GM19328 (cell line): ENCODE results near the gene EXOC8.
"Not testable (repeated sequence)": the region's sequence is repeated elsewhere in the genome, so short reads cannot be mapped to it uniquely, and the experiment has no call there.

Experiments
- ATAC-seq: cut with Tn5 transposase; IDR thresholded peaks from one replicate; pipeline ENCODE4 v1.9.1; 2021; ENCODE audit warnings: mild to moderate bottlenecking, moderate library complexity; ENCODE audit not compliant: unreplicated experiment

EXOC8 gene

DNA sequence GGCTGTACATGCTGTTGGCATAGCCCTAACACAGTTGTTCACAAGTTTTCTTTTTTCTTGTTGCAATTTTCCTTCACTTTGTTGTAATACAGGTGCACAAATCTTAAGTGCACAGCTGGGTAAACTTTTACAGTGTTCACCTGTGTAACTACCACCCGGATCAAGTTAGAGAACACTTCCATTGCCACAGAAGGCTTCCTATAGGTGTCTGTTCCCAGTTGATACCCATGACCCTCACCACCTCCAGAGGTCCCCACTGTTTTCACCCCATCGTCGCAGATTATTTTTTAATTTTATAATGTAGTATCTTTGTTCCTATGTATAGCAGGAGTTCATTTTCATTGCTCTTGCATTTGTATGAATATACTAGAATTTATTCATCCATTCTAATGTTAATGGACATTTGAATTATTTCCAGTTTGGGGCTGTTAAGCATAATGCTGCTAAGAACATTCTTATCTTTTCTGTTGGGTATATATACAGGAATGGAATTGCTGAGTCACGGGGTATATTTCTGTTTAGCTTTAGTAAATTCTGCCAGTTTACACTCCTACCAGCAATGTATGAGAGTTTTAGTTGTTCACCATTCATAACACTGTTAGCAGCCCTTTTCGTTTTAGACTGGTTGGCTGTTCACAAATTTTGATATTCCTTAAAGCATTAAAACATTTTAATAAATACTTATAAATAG is 16.8 kb upstream of the EXOC8 start:
- ATAC-seq, result no peak

DNA sequence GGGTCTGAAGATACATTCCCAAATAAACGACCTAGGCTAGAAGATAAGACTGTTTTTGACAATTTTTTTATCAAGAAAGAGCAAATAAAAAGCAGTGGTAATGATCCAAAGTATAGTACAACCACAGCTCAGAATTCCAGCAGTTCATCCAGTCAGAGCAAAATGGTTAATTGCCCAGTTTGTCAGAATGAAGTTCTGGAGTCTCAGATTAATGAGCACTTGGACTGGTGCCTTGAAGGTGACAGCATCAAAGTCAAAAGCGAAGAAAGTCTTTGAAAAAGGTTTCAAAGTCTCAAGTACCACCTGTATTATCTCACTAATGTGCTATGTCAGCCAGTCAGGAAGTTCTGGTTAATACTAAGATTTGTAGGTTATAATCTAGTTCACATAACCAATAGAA is 15.4 kb upstream of the EXOC8 start:
- no peak for ATAC-seq

DNA sequence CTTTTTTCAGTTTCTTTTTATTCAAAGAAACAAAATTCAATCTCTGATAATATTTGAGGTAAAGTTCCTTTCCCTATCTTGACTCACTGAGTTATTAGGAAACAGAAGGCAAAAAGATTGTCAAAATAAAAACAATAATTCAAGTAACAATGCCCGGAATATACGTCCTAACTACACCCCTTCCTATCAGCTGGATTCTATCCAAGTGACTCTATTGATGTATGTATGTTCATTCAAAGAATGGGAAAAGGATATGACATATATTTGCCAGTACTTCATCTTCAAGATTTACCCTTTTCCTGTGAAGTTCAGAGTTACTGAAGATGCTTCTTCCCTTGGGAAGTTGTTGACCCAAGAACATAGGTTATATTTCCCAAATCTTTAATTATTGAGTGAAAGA is 14.2 kb upstream of the EXOC8 start:
- no peak for ATAC-seq

DNA sequence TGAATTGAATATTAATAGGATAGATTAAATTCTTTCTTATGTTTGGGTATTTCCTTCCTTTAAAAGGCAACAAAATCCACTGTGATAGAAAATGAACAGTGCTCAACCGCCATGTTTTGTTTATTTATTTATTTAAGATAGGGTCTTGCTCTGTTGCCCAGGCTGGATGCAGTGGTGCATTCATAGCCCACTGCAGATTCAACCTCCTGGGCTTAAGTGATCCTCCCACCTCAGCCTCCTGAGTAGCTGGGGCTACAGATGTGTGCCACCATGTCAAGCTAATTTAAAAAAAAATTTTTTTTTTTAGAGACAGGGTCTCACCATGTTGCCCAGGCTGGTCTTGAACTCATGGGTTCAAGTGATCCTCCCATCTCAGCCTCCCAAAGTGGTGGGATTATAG is 11.2 kb upstream of the EXOC8 start:
- not testable (repeated sequence) for ATAC-seq

DNA sequence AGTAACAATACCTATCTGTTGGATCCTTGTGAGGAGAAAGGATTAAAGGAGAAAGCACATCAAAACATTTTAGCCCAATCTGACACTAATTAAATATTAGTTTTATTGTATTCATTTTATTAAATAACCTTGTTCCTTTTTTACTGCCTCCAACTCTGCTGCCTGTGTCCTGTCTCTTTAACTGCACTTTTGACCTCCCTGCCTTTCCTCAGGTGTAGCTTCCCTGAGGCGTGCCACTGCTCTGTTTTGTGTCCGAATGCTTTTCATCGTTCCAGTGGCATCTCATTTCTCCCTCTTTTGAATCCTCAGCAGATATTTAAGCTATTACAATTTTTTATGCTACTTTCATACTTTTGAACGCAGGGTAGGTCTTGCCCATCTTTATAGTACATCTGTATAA is 10.8 kb upstream of the EXOC8 start:
- ATAC-seq, result no peak

DNA sequence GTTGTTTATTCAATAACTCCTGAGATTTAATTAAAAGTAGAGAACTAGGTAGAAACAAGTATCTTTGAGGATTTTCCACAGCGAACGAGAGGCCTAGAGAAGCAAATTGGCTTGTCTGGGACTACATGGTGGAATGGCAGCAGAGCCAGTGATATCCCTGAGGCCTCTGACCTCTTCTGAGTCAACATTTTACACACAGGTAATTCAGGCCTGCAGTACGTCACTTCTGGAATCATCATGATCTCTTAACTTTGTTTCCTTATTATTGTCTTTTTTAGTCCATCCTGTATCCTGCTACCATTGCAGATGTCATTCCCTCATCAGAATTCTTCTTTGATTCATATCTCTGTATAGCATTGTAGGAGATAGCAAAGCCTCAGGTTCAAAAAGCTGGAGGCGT is 10.3 kb upstream of the EXOC8 start:
- ATAC-seq, result no peak

DNA sequence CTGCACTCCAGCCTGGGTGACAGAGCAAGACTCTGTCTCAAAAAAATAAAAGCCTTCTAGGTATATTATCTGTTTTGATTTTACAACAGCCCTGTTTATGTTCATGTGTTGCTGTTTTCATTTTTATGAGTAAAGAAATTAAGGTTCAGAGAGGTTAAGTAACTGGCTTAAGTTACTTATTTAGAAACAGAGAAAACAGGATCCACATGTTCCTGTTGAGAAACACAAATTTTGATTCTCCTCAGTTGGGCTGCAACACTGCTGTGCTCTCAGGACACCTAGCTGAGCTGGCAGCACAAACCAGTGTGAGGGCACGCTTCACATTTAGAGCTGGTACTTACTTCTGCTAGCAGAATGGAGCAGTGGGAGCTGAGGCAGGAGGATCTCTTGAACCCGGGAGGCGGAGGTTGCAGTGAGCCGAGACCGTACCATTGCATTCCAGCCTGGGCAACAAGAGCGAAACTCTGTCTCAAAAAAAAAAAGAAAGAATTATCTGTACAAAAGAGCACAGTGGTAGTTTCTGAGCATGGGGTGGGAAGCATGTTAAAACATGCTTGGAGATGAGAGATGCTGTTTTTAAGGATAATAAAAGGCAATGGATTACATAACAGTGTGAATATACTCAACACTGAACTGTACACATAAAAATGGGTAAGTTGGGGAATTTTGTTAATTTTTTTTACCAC is 2.8 kb upstream of the EXOC8 start:
- no peak for ATAC-seq

DNA sequence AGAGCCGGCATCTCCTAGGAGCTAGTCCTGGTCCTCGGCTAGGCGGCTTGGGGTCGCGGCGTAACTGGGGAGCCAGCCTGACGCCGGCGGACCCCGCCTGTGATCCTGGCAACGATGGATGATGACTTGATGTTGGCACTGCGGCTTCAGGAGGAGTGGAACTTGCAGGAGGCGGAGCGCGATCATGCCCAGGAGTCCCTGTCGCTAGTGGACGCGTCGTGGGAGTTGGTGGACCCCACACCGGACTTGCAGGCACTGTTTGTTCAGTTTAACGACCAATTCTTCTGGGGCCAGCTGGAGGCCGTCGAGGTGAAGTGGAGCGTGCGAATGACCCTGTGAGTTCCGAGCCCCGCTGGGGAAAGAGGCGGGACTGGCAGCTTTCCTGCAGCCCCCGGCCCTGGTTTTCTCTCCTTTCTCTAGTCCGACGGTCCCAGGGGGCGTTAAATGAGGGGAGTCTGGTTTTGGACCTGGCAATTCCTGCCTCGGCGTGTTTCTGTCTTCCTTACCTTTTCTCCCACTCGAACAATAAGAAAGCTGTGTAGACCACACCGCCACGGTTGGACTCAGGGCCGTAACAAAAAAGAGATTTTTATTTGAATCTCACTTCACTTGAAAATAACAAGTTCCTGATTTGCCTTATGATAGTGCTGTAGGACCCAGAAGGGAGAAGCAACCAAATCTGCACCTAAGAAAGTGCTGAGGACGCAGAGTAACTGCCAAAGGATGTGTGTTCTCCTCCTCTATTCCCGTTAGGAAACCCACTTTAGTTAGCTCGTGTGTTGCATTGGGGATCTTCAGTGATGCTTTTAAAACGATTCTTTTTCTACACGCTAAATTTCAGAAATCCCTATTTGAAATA is 847 bp upstream of the EXOC8 start, which contains the start of gene SPRTN:
Gene SPRTN, plus strand, starts transcription at position 24 of the 859 bp plus-strand sequence. Its CDS starts 91 bp downstream, at position 115.
- ATAC-seq, result peak; percentile 4

DNA sequence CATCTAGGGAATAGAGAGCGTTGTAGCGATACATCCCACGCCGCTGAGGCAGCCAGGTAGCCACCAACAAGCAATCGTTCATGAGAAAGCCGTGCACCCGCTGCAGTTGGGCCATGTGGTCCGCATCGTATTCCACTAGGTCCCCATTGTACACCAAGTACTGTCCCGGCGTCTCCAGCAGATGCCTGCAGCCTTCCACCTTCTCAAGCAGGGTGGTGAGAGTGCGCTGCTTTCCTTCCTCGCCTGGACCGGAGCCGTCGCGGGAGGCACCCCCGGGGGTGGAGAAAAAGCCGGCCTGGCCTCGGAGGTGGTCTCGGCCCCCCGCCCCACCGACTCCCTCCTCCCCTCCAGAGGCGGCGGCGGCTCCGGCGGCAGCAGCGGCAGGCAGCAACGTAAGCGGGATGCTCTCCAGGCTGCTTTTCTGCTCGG is 595 bp downstream of the EXOC8 start:
- peak; percentile 0 for ATAC-seq

DNA sequence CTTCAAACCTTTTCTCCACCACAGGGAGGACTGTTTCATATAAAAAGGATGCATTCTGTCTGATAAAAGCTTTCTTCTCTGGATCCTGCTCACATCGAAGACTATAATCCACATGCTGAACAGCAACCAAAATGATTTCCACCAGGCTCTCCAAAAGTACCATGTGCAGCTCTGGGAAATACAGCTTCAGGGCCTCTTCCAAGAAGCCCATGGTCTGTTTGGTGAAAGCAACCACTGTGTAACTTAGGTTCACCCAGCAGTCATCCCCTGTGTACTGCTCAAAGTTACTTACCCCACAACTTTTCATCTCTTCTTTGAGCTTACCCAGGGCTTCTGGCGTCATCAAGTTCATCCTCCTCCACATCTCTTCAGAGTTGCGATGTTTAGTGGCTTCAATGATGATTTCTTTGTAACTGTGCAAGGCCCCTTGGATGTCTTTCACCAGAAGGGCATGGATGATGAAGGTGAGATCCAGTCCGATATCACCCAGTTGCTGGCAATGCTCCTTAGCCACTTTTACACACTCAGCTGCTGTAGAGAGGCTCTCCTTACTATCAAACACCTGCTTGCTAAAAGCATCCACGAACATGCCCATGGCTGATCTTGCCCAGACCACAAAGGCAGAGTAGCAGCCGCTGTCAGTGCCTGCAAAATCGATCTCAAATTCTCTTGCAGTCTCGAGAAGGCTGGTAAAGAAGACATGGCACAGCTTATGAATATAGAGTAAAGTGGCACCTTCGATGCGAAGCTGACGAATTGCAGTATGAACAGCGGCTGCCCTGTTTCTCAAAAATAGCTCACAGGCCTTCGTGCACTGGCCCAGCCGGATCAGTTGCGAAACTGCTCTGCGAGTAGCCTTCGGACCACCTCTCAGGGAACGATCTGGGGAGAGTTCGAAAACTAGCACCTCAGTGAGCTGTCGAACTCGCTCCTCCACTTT is 1.7 kb downstream of the EXOC8 start:
- no peak for ATAC-seq

DNA sequence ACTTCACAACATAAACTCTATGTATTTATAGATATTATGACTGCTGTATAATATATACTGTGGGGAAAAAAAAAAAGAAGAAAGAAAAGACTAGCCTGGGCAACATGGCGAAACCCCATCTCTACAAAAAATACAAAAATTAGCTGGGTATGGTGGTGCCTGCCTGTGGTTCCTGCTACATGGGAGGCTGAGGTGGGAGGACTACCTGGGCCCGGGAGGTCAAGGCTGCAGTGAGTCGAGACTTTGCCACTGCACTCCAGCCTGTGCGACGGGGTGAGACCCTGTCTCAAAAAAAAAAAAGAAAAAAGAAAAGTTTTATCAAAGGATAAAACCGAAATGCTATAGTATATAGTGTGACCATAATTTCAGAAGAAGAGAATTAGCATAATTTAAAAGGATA is 2.7 kb downstream of the EXOC8 start:
- ATAC-seq, result no peak

DNA sequence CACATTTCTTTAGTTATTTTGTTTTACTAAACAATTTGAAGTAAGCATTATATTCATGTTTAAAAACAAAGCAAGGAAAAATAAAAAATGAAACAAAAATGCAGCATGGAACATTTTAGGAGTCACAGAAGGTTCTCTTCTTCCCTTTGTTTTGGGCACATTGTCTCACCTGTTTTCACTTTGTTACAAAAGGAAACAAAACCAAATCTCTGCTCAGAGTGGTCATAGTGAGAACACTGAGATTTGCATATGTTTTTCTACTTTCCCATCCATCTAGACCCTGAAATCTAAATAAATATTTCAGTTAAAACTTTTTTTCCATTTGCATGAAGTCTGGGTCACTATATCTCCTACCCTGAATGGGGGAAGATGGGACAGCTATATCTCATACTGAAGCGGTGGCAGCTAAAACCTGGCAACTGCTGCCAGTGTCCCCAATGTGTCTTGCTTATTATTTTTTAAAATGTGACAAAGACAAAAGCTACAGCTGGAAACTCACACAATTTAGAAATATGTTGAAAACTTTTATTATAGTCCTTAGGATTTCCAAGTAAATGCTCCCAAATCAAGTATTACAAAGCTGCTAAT is 3.5 kb downstream of the EXOC8 start:
- no peak for ATAC-seq

DNA sequence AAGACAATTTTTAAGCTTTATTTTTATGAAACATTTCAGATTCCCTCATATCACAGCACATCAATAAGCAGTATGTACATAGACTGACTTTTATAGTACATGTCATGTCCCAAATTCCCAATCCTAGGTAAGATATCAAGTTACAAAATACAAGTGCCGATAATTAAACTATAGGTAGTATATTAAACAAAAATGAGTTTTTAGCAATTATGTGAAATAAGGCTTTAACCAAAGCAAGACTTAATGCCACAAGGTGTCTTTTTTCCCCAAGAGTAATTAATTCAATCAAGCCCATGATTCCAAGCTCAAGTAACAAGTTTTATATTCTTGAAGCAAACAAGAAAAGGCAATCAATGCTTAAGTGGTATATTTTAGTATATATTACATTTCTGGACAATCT is 4.9 kb downstream of the EXOC8 start:
- ATAC-seq, result no peak

DNA sequence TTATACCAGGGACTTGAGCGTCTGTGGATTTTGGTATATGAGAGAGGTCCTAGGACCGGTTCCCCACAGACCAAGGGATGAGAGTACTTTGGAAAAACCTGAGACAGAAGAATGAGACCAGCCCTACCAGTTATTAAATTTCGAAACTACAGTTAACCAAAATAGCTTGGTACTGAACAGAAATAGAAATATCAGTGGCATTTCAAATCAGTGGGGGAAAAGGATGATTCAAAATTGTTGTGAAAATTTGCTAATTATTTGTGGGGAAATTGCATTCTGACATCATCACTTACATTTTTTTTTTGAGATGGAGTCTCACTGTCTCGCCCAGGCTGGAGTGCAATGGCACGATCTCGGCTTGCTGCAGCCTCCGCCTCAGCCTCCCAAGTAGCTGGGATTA is 8.2 kb downstream of the EXOC8 start:
- no peak for ATAC-seq

DNA sequence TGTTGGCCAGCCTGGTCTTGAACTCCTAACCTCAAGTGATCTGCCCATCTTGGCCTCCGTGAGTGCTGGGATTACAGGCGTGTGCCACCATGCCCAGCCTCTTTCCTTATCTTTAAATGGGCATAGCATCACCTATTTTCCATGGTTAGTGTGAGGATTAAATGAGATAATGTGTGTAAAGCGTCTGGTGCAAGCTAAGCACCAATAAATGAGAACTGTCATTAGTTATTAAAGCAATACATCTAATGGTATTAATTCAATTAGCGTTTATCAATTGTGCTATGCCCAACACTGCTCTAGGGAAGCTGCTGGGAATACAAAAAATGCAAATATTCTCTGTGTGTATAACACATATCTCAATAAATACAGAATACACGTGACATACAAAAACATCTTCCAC is 10.0 kb downstream of the EXOC8 start:
- ATAC-seq, result no peak

DNA sequence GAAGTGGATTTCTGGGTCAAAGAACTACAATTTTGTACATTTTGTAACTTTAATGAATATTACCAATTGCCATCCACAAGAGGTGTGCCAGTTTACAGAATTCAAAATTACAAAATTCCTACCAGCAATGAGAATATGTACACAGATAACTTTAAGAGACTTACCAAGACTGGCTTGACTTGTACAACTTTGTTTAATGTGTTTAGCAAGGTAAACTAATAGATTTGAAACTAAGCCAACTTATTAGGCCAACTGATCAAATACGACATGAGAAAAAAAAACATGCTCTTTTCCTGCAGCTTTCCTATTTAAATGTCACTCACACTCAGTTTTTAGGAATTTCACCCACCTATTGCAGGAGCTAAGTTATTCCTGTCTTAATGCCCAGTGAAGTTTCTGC is 11.4 kb downstream of the EXOC8 start:
- no peak for ATAC-seq

DNA sequence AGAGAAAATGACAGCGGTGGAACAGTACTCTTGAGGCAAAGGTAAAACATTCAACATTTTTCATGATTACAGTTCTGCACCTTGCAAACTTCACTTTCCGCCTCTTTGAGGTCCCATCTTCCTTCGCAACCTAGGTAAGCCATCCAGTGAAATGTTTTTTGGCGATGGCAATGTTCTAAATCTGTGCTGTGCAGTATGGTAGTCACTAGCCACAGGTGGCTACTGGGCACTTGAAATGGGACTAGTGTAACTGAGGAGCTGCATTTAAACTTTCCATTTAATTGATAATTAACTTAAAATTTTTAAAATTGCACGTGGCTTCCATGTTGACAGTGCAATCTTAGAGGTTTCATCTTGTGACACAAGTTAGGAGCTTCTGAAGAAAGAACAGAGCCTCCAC is 13.0 kb downstream of the EXOC8 start:
- no peak for ATAC-seq

DNA sequence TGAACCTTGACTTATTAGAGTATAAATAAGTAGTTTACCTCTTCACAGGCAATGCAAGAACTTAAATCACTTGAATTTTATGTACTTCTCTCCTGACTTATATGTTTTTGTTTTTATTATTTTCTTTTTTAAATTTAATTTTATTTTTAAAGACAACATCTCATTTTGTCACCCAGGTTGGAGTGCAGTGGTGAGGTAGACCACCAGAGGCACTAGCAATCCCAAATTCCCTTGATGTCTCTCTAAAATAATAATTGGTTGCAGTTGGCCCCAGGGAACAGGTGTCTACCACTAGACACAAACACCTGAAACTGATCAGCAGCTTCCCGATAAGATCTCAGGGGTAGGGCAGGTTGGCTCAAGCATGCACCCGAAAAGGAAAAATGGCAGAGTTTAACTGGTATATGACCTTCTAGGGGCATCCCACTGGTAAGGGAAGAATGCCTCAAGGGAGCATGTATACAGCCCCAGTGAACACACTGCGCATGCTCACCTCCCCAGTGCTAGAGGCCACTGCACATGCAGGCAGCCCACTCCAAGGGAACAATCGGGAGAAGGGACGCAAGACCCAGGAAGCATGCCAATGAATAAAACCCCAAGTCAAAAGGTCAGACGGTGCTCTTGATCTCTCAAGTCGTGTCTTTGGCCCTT is 14.6 kb downstream of the EXOC8 start:
- ATAC-seq, result no peak

DNA sequence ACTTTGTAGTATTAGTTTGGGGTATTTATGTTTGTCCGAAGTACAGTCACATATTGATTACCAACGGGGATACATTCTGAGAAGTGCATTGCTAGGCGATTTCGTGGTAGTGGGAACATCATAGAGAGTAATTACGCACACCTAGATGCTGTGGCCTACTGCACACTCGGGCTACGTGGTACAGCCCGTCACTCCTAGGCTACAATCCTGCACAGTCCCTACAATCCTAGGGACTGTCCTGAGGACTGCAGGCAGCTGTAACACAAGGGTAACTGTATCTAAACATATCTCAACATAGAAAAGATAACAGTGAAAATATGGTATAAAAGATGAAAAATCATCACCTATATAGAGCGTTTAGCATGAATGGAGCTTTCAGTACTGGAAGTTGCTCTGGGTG is 18.6 kb downstream of the EXOC8 start:
- ATAC-seq, result no peak

DNA sequence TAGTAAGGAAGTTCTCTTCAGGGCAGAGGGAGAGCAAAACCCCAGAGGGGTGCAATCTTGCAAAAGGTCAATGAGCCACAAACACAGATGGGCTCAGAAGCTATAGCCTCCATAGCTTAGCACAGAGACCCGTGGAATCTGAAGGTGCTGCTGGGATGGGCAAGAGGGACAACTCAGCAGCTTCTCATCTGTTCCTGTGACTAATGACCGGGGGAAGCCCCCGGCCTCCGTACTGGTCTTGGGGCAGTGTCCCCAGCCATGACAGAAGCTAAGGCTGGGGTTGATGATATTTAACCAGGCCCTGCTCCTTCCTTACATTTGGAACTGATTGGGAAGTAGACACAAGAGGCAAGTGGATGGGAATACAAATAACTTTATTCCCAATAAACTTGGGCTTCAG is 19.1 kb downstream of the EXOC8 start:
- ATAC-seq, result no peak
